ENCODE data around the gene NT5C2.

- TF ChIP-seq CTCF (conservative IDR thresholded peaks at IDR 0.05 in 1 of 2, IDR thresholded peaks at IDR 0.05 in 1 of 2; ENCODE audit: low read depth in 1 of 2, low read length in 2 of 2) (no peak), EZH2 (IDR thresholded peaks at IDR 0.05; ENCODE audit: low read length, missing control alignments) (no peak)
These were observed 65.8 kb downstream of the NT5C2 start for GRCh38 chr10:103127241-103127640.

Measured in fibroblast of lung (primary cell).